Lower leg skin (tissue), 4 donors: ENCODE data around the gene TBC1D12. TPM values are rescaled to one million over a fixed set of nuclear protein-coding genes. Genes with fewer than 3 reads are reported as not detected.

ENCODE experiments used
- DNase-seq, 2 donors: peaks; one replicate each; pipeline ENCODE4 v3.0.0-alpha.2; 2019; ENCODE audit warnings: low spot score in 2 of 2
- H3K4me3 ChIP-seq: fragments of 200-600 bp; sonication (generic); 2 replicates; pipeline ENCODE4 v1.5.1; 2017; ENCODE audit warnings: mild to moderate bottlenecking, low read depth; ENCODE audit not compliant: poor library complexity, severe bottlenecking
- CTCF ChIP-seq, 3 donors: fragments of 450-650 bp; IDR thresholded peaks; one replicate each; pipeline ENCODE4 v1.5.1; 2016; ENCODE audit warnings: antibody characterized with exemption in 3 of 3, mild to moderate bottlenecking in 3 of 3, moderate library complexity in 2 of 3
- POLR2A ChIP-seq, 2 donors: fragments of 450-650 bp; IDR thresholded peaks; one replicate each; pipeline ENCODE4 v1.6.1; 2016 to 2017; ENCODE audit warnings: antibody characterized with exemption in 2 of 2, mild to moderate bottlenecking in 1 of 2, moderate library complexity in 1 of 2
- WGBS, 2 donors: methylation state at CpG; one replicate each; pipeline ENCODE4 v1.1.5; 2018; 5-methylcytosine and 5-hydroxymethylcytosine counted together
- intact Hi-C: fragments of 100-400 bp; cut with DNase I; formaldehyde crosslinking; loops from one replicate; pipeline ENCODE4 v1.15.0; 2023; ENCODE audit warnings: low total_unique reads
- total RNA-seq, 4 donors: library from RNA; depleted of rRNA; stranded (reverse); fragments of >200 nt; gene quantifications; one replicate each; pipeline ENCODE4 v1.1.0, GENCODE V29; 2016

Gene TBC1D12
- total RNA-seq, 4 donors from 2014 or later, result 16.3 to 19.1 (median 18.1) TPM

- intact Hi-C loops, result no loop called here
- TF ChIP-seq CTCF (IDR thresholded peaks at IDR 0.05) (no peak), POLR2A (IDR thresholded peaks at IDR 0.05) (no peak)
- no peak for DNase-seq
- H3K4me3 ChIP-seq, result no peak overlapping the region
- 80 to 88% methylated on average over 6 of the region's 6 CpGs for WGBS, 2 donors
Observed at GRCh38 chr10:94398762-94399161, 3.6 kb upstream of the TBC1D12 start.

GRCh38 chr10:94402843-94403379 lies 570 bp downstream of the TBC1D12 start:
- DNase-seq, result no peak
- WGBS, 2 donors, result 0% methylated on average over 2 to 22 of the region's 77 CpGs
- peak overlapping the region; percentile 85 for H3K4me3 ChIP-seq
- intact Hi-C loops, result no loop called here
- TF ChIP-seq CTCF (IDR thresholded peaks at IDR 0.05) (no peak), POLR2A (IDR thresholded peaks at IDR 0.05) (no peak)

DNA sequence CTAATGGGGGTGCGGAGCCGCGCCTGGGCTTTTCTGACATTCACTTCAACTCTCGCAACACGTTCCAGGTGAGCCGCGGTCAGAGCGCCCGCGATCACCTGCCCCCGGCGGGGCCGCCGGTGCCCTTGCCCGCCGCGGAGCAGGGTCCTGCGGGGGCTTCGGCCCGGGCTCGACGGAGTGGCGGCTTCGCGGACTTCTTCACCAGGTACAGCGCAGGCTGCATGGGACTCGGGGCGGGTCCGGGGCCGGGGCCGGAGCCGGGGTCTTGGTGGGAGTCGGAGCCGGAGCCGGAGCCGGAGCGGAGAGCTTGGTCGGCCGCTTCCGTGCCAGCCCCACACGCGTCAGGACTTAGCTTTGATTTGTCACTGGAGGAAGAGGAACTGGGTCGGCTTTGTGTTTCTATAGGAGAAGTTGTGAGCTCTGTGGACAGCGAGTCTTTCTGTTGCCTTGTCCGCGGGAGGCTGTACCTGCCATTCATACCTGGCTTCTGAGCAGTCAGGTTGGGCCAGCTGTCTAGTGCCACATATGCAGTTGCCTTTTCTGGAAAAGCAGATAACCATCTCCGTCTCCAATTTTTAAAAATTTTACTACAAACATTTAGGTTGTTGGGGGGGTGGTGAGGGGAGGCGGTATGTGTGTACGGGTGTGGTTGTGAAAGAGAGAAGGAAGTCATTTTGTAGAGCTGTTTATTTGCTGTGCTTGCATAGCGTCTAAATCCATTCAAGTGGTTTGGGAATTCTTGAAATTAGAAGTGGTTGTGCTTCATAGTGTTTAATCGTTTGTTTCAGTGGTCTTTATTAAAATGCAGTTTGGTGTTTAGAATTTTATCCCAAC lies 1.3 kb downstream of the TBC1D12 start:
- WGBS, 2 donors, result 1 to 4% methylated on average over 21 to 25 of the region's 51 CpGs
- peak overlapping the region; percentile 85 for H3K4me3 ChIP-seq
- intact Hi-C loops, result no loop called here
- TF ChIP-seq POLR2A (IDR thresholded peaks at IDR 0.05) (no peak), CTCF (IDR thresholded peaks at IDR 0.05) (no peak)
- DNase-seq, result peak; percentile 64 to 91

- H3K4me3 ChIP-seq, result no peak overlapping the region
- TF ChIP-seq POLR2A (IDR thresholded peaks at IDR 0.05), result no peak
- no peak for TF ChIP-seq CTCF (IDR thresholded peaks at IDR 0.05)
- intact Hi-C loops, result no loop called here
- no peak for DNase-seq
Observed at GRCh38 chr10:94405406-94405805, 3.1 kb downstream of the TBC1D12 start.

- TF ChIP-seq POLR2A (IDR thresholded peaks at IDR 0.05) (no peak), CTCF (IDR thresholded peaks at IDR 0.05) (no peak)
- no peak for DNase-seq
- no peak overlapping the region for H3K4me3 ChIP-seq
- 79 to 80% methylated on average over 3 of the region's 3 CpGs for WGBS, 2 donors
- intact Hi-C loops, result no loop called here
Observed at GRCh38 chr10:94407668-94408067, 5.3 kb downstream of the TBC1D12 start.
